ENCODE results near the gene KCNAB1. TPM values are rescaled to one million over a fixed set of nuclear protein-coding genes. Genes with fewer than 3 reads are reported as not detected.

KCNAB1 gene
- total and polyA plus RNA-seq, 10 of the 15 experiments (the other 5 are each of a cell fraction or from before 2014, with no cell fraction given) = 0.11 to 0.69 (median 0.43) TPM; not detected in 6

GRCh38 chr3:156216216-156216615 is 95.8 kb downstream of the KCNAB1 start:
- FAIRE-seq (no peak), DNase-seq (ENCODE audit: low read depth, low spot score) (no peak), ATAC-seq (no peak)
- in situ Hi-C loops (cut with MboI) (no loop called here), intact Hi-C loops (cut with micrococcal nuclease; ENCODE audit: unreplicated experiment) (no loop called here)
- H3K27me3 ChIP-seq (replicated peaks in 1 of 2; ENCODE audit: control insufficient read depth in 2 of 2, insufficient read depth in 2 of 2, low read length in 1 of 2) = peaks cover 0 to 2% of the 10 kb centered on the region in 2 experiments; a peak in 1 of 4 replicates
- no peak overlapping the region for H3K4me2 ChIP-seq (ENCODE audit: control insufficient read depth, insufficient read depth)
- H3K4me3 ChIP-seq = no peak overlapping the region
- no TSS peak for BruUV-seq (replicated peaks)
- WGBS (ENCODE audit: insufficient coverage, insufficient replicate concordance, low lambda C conversion rate, missing lambda C conversion rate) = 45% methylated on average over 2 of the region's 2 CpGs
- POLR2A ChIA-PET = no interaction called here
- H3K79me2 ChIP-seq (ENCODE audit: control insufficient read depth, insufficient read depth, low read length) = no peaks in the 10 kb centered on the region
- no peaks in the 10 kb centered on the region for H3K9me3 ChIP-seq (replicated peaks; ENCODE audit: control insufficient read depth, insufficient read depth, low read length)
- CTCF ChIA-PET = no interaction called here
- no peak overlapping the region for H2AFZ ChIP-seq (ENCODE audit: control insufficient read depth, low read depth, low read length)
- H3K9ac ChIP-seq (ENCODE audit: control insufficient read depth, insufficient read depth, low read length) = no peak overlapping the region
- no peaks in the 10 kb centered on the region for H4K20me1 ChIP-seq (ENCODE audit: control insufficient read depth, insufficient read depth)
- H3K27ac ChIP-seq (ENCODE audit: control insufficient read depth, insufficient read depth) = no peak overlapping the region
- TF ChIP-seq CBX5 (IDR thresholded peaks at IDR 0.05; ENCODE audit: low read depth) (no peak), STAT1 (conservative IDR thresholded peaks at IDR 0.05) (no peak), IKZF2 (IDR thresholded peaks at IDR 0.05) (no peak), RELB (IDR thresholded peaks at IDR 0.05; ENCODE audit: low read depth) (no peak), NFXL1 (IDR thresholded peaks at IDR 0.05; ENCODE audit: borderline replicate concordance) (no peak), RFX5 (IDR thresholded peaks at IDR 0.05; ENCODE audit: low read depth, low read length) (no peak), EP300 (IDR thresholded peaks at IDR 0.05; ENCODE audit: borderline replicate concordance in 1 of 2, control insufficient read depth in 1 of 2, low read depth in 2 of 2, low read length in 2 of 2) (no peak), SREBF2 (IDR thresholded peaks at IDR 0.05; ENCODE audit: low read length) (no peak)
- H3K4me1 ChIP-seq (ENCODE audit: control insufficient read depth, insufficient read depth, low read length) = no peaks in the 10 kb centered on the region
- SMC1A ChIA-PET (ENCODE audit: uncharacterized antibody, unreplicated experiment) = interaction anchor here (1.5 kb wide), 1 partner anchor 64 kb away, joined by 3 read pairs; no protein-coding TSS in a partner anchor
- no peaks in the 10 kb centered on the region for H3K36me3 ChIP-seq (ENCODE audit: control insufficient read depth in 2 of 2, insufficient read depth in 2 of 2, low read length in 1 of 2)
- RAD21 ChIA-PET (ENCODE audit: unreplicated experiment) = no interaction called here
